Amniotic stem cell (primary cell): ENCODE data around the gene PDE6A.

Source experiments
- DNase-seq: peaks from one replicate; lab custom pipeline; 2025; lab: John Stamatoyannopoulos, UW

The PDE6A gene

GRCh38 chr5:149930043-149930748, 14.4 kb downstream of the PDE6A start:
- DNase-seq = no peak

- DNase-seq = no peak
These were observed 20.1 kb downstream of the PDE6A start for GRCh38 chr5:149924486-149924885.

GRCh38 chr5:149922950-149923349, 21.6 kb downstream of the PDE6A start:
- no peak for DNase-seq

GRCh38 chr5:149921597-149921996, 23.0 kb downstream of the PDE6A start:
- no peak for DNase-seq

GRCh38 chr5:149917073-149917676, 27.4 kb downstream of the PDE6A start:
- no peak for DNase-seq

GRCh38 chr5:149916334-149917072, 28.1 kb downstream of the PDE6A start:
- DNase-seq = no peak

- DNase-seq = no peak
These were observed 29.0 kb downstream of the PDE6A start for GRCh38 chr5:149915392-149916260.

GRCh38 chr5:149913436-149914419, 30.9 kb downstream of the PDE6A start:
- no peak for DNase-seq

GRCh38 chr5:149912226-149912871, 32.2 kb downstream of the PDE6A start:
- DNase-seq = no peak

- no peak for DNase-seq
These were observed 33.6 kb downstream of the PDE6A start for GRCh38 chr5:149911031-149911430.

GRCh38 chr5:149907828-149908227, 36.8 kb downstream of the PDE6A start:
- DNase-seq = no peak

GRCh38 chr5:149904977-149905376, 39.6 kb downstream of the PDE6A start:
- no peak for DNase-seq

GRCh38 chr5:149904293-149904886, 40.2 kb downstream of the PDE6A start:
- no peak for DNase-seq

- no peak for DNase-seq
These were observed 41.2 kb downstream of the PDE6A start for GRCh38 chr5:149903404-149903803.

GRCh38 chr5:149902177-149902576, 42.4 kb downstream of the PDE6A start:
- DNase-seq = no peak

- DNase-seq = no peak
These were observed 43.1 kb downstream of the PDE6A start for GRCh38 chr5:149901511-149901910.

- no peak for DNase-seq
These were observed 44.2 kb downstream of the PDE6A start for GRCh38 chr5:149900390-149900789.

- no peak for DNase-seq
These were observed 45.8 kb downstream of the PDE6A start for GRCh38 chr5:149898811-149899210.

GRCh38 chr5:149895416-149896345, 48.9 kb downstream of the PDE6A start:
- DNase-seq = no peak
